Activated gamma-delta T cell treated with Interleukin-2 at 50 U/mL for 16 hours (primary cell): ENCODE data around the gene SKIDA1.

Source experiments
- DNase-seq: peaks from one replicate; pipeline ENCODE4 v3.0.0-alpha.2; 2020

SKIDA1 gene

DNA sequence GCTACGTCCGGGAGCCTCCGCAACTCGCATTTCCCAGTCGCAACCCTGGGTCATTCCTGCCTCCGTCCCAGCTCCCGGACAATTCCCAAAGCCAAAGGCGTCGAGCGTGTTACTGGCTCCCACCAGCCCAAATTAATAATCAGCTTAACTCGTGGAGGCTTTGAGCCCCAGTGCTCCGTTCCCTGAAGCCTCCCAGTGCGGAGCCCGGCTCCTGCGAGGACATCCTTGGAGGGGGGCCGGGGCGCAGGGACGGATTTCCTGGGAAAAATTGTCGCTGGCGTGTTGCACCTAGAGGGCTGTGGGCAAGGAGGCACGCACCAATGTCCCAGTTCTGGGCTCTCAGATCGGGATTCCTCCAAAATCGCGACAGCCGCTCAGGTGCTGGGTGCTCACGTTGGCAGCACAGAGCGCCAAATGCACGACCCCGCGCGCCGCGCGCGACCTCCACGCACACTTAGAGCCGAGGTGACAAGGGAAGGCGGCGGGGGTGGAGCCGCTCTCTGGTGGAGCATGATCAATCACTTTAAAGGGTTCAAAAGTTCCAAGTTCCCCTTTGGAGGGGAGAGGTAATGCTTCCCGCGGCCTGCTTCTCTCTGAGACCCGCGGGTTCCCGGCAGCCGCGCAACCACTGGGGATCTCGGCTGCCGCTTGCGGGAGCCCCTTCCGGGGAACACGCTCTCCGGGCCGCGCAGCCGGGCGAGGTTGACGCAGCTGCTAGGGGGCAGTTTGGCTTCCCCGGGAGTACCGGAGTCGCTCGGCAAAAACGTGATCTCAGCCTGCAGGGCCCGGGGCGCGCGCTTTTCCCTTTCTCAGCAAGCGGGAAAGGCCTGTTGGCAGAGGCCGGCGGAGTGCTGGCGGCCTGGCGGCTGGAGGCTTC lies 25.5 kb downstream of the SKIDA1 start:
- DNase-seq = no peak

GRCh38 chr10:21498986-21499385 lies 26.5 kb downstream of the SKIDA1 start:
- DNase-seq = no peak

GRCh38 chr10:21498377-21498776 lies 27.1 kb downstream of the SKIDA1 start:
- no peak for DNase-seq

GRCh38 chr10:21497177-21497807 lies 28.2 kb downstream of the SKIDA1 start:
- DNase-seq = peak; percentile 10

- peak; percentile 41 for DNase-seq
Measured at GRCh38 chr10:21496343-21497176, 28.9 kb downstream of the SKIDA1 start.

DNA sequence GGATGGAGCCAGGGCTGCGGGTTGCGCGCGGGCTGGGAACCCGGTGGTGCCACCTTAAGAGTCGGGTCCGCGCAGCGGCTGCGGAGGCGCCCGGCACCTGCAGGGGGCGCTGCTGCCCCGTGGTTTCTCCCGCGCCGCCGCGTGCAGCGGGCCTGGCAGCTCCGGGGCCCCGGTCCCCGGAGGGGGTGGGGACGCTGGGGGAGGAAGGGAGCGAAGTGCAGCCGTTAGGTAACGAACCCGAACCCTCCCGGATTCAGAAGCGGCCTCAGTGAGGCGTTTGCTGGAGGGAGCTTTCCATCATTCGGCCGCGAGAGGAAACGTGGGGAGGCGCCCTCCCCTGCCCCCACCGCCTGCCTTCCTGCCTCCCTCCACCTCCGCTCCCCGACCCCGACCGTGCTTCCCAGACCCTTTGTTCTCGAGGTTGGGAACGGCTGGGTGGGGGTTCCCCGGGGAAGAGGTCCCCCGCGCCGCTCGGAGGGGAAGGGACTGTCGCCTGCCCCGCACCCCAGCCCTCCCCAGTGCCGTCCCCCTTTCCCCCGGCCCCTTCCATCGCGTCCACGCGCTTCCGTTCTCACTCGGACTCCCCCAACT lies 29.6 kb downstream of the SKIDA1 start:
- peak; percentile 81 for DNase-seq

- DNase-seq = no peak
Measured at GRCh38 chr10:21495002-21495751, 30.3 kb downstream of the SKIDA1 start.

DNA sequence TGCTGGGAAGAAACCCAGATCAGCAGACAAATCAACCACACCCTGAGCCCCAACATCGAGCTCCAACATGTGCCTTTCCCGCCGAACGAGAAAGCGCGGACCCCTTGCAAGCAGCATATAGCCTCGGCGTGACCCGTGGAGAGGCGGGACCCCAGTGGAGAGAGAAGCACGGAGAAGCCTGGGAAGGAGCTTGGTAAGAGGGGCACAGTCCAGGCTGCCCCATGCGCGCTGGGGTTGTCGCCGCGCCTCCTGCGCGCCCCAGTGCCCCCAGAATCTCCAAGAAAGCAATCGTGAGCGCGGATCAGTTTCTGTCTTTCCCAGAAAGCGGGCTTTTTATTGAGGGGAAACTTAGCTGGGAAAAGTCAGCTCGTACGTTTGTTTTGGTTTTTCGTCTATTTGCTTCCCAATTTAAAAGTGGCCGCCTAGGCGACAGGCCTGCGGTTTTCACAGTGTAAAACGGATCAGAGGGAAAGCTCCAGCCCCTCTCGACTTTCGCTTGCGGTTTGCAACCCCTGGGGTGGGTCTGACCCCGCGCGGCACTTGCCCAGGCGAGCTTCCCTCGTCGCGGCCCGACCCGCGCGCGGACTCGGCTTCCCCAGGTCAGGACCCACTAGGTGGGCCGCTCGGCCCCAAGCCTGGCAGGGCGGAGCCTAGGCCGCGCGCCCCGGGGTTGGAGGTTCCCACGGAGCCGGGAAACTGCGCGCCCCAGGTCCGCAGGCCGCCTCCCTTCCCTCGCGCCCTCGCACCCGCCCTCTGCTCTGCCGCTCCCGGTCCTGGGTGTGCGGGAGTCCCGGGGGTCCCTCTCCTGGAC lies 31.1 kb downstream of the SKIDA1 start:
- DNase-seq = no peak

- no peak for DNase-seq
Measured at GRCh38 chr10:21493784-21494183, 31.7 kb downstream of the SKIDA1 start.

GRCh38 chr10:21492421-21492820 lies 33.1 kb downstream of the SKIDA1 start:
- no peak for DNase-seq

- DNase-seq = no peak
Measured at GRCh38 chr10:21490711-21491105, 34.8 kb downstream of the SKIDA1 start.

DNA sequence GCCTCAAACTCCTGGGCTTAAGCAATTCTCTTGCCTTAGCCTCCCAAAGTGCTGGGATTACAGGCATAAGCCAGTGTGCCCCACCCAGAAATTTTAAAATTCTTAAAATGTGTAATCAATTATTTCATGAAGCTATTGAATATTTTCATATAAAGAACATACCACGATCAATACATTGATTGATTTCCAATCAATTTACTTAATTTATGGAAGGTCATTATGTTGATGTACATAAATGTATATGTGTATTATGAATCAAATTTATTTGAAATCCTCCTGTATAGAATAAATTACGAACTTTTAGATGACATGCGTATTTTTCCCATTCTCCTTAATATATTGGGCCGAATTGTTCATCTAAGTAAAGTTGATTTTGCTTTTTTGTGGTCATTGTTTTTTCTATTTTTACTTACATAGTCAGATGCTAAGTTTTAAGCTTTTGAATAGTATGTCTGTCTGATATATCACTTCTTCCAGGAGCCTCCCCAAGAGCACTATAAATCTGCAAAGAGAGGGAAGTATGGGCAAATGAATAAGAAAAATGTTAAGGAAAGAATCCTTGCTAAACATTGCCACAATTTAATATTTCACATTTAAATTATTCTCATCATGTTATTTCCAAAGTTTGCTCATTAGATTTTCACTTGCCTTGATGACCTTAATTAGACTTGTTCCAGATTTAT lies 35.3 kb downstream of the SKIDA1 start:
- DNase-seq = no peak

GRCh38 chr10:21488957-21489446 lies 36.5 kb downstream of the SKIDA1 start:
- DNase-seq = no peak

GRCh38 chr10:21488246-21488956 lies 37.1 kb downstream of the SKIDA1 start:
- DNase-seq = no peak

DNA sequence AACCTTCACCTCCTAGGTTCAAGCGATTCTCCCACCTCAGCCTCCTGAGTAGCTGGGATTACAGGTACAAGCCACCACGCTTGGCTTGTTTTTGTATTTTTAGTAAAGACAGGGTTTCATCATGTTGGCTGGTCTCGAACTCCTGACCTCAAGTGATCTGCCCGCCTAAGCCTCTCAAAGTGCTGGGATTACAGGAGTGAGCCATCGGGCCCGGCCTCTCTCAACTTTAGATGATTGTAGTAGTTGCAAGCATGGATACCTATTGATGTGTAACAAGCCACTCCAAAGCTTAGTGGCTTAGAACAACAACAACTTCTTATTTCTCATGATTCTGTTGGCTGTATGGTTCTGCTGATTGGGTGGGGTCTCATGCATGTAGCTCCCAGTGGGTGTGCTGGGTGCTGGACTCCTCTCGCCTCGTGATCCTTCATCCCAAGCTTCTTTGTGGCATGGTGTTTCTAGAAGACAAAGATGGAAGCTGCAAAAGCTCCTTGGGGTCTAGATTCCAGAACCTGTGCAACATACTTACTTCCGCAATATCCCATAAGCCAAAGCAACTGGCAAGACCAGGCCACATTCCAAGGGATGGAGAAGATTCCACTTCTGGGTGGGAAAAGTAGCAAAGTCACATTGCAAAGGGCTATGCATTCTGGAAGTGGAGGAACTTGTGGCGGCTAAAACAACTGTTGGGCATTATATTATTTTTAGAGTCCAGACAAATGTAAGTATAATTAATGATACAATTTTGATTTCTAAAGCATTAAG lies 37.9 kb downstream of the SKIDA1 start:
- DNase-seq = no peak

DNA sequence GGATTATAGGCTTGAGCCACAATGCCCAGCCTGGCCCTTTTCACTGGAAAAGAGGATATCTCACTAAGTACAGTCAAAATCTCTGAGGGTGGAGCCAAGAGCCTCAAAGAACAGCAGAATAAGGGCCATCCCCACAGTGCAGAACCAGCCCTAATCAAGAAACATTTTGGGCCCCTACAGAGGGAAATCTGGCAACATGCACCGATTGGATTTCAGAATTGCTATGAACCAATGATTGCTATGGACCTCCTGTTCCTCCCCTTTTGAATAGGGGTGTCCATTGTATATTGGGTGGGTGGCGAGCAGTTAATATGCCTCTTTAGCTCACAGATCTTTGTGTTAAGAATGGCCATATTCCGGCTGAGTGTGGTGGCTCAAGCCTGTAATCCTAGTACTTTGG lies 42.7 kb downstream of the SKIDA1 start:
- no peak for DNase-seq

GRCh38 chr10:21481407-21481806 lies 44.1 kb downstream of the SKIDA1 start:
- DNase-seq = no peak

DNA sequence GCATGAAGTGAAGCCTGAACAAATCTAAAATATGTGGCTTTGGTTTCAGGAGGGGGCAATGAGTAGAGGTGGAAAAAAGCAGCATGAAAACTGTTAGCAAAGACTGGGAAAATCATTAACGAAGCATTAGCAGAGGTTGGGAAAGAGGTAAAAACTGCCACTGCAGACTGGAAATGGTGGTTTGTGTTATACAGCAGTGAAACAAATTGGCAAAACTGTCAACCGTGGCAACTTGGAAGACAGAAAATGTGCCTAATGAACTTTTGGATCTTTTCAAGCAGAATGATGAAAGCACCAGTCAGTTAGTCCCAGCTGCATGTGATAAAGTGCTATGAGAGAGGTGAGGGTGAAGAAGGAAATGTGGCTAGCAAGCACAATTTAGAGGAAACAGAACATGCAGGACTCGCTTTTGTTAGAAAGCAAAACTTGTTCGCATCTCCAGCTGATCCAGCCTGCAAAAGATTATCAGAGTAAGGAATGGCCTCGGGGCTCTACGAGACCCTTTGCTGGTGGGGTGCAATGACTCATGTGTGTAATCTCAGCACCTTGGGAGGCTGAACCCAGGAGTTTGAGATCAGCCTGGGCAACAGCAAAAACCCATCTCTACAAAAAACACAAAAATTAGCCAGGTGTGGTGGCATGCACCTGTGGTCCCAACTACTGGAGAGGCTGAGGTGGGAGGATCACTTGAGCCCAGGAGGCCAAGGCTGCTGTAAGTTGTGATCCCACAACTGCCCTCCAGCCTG lies 45.7 kb downstream of the SKIDA1 start:
- DNase-seq = no peak
